Motor neuron (in vitro differentiated cells): Measurements from ENCODE around the gene ZNF10. TPM values are rescaled to one million over a fixed set of nuclear protein-coding genes. Genes with fewer than 3 reads are reported as not detected.

Experiments
- ATAC-seq, 8 experiments: fragments of 200-7000 bp; cut with Tn5 transposase; replicated peaks in 6 of 8; 2 replicates each; pipeline ENCODE4 v1.8.0; 2021; ENCODE audit warnings: mild to moderate bottlenecking in 8 of 8, moderate library complexity in 8 of 8
- H3K27ac ChIP-seq, 2 donors: fragments of 250-450 bp; sonication (Bioruptor Pico); 2 replicates each; pipeline ENCODE4 v1.9.0; 2021; ENCODE audit warnings: antibody characterized with exemption in 2 of 2, mild to moderate bottlenecking in 2 of 2, moderate library complexity in 1 of 2
- H3K4me1 ChIP-seq, 2 donors: fragments of 250-450 bp; sonication (Bioruptor Pico); replicated peaks in 1 of 2; 2 replicates each; pipeline ENCODE4 v1.6.1; 2021; ENCODE audit warnings: antibody characterized with exemption in 2 of 2, mild to moderate bottlenecking in 2 of 2, moderate library complexity in 1 of 2
- H3K4me3 ChIP-seq, 5 donors: fragments of 250-450 bp; sonication (Bioruptor Pico); 2 replicates each; pipeline ENCODE4 v1.9.0; 2021; ENCODE audit warnings: antibody characterized with exemption in 5 of 5, mild to moderate bottlenecking in 5 of 5, moderate library complexity in 4 of 5
- WGBS, 10 experiments: fragments of 450-650 bp; shearing (Covaris generic); methylation state at CpG; one replicate each; pipeline ENCODE4 v1.0.0; 2022; 5-methylcytosine and 5-hydroxymethylcytosine counted together
- in situ Hi-C, 9 experiments: fragments of 400-800 bp; cut with MboI; loops; one replicate each; pipeline ENCODE4 v1.15.0; 2021; ENCODE audit warnings: low sequenced_read_pairs in 9 of 9, low pct_unique_long_range_greater_than_20kb in 2 of 9; ENCODE audit not compliant: unreplicated experiment in 9 of 9
- total RNA-seq, 8 experiments: library from RNA; unstranded; fragments of 300-600 nt; gene quantifications; 2 replicates each; pipeline versions ENCODE4 v1.2.3 to v1.2.4, GENCODE V29; 2022

Gene ZNF10
- total RNA-seq, 8 experiments from 2014 or later: 8.6 to 30.4 (median 25.4) TPM

- ATAC-seq: no peak
- Histone ChIP-seq H3K4me3 (no peak overlapping the region), H3K27ac (no peak overlapping the region), H3K4me1 (no peaks in the 10 kb centered on the region)
- in situ Hi-C loops: no loop called here
- WGBS, 10 experiments: 45 to 100% (median 100%) methylated on average over 1 of the region's 1 CpG; no CpG with 5 or more reads in 3 of the 10 experiments
Observed at GRCh38 chr12:133204264-133204603, 73.8 kb downstream of the ZNF10 start.

GRCh38 chr12:133206390-133206789, 76.0 kb downstream of the ZNF10 start:
- Histone ChIP-seq H3K27ac (no peak overlapping the region), H3K4me3 (no peak overlapping the region), H3K4me1 (no peaks in the 10 kb centered on the region)
- no peak for ATAC-seq
- WGBS, 10 experiments: 86 to 100% (median 100%) methylated on average over 1 to 2 of the region's 2 CpGs; no CpG with 5 or more reads in 2 of the 10 experiments
- in situ Hi-C loops: no loop called here

Other genes with a start within 250 kb of the ZNF10 start
- gene CHFR, start 243.0 kb upstream of the ZNF10 start, total RNA-seq: 10 to 100 TPM; 22.1 to 69.6 (median 24.8) TPM
- 10 to 100 TPM in 3 of 8 experiments, 1 to 10 TPM in 5; 7.6 to 22.5 (median 9.2) TPM for gene ZNF605, start 174.3 kb upstream of the ZNF10 start, total RNA-seq
- gene ZNF26, start 144.3 kb upstream of the ZNF10 start, total RNA-seq: 10 to 100 TPM in 4 of 8 experiments, 1 to 10 TPM in 4; 8.7 to 19.4 (median 10.1) TPM
- gene ZNF84, start 93.1 kb upstream of the ZNF10 start, total RNA-seq: 10 to 100 TPM; 25.0 to 55.5 (median 51.0) TPM
- gene ZNF140, start 49.7 kb upstream of the ZNF10 start, total RNA-seq: 10 to 100 TPM; 11.6 to 28.7 (median 24.9) TPM
- gene ZNF891, start 353 bp upstream of the ZNF10 start, total RNA-seq: 1 to 10 TPM; 1.2 to 6.4 (median 4.1) TPM
- 10 to 100 TPM; 13.6 to 36.3 (median 21.6) TPM for gene ZNF268, start 50.9 kb downstream of the ZNF10 start, total RNA-seq
- gene ANHX, start 105.2 kb downstream of the ZNF10 start, total RNA-seq: under 1 TPM in 6 of 8 experiments, not detected in 2; 0.05 to 0.71 (median 0.11) TPM